ENCODE results near the gene TMEM108.

TMEM108 gene

GRCh38 chr3:133295199-133295901 is 257.2 kb downstream of the TMEM108 start:
- TF ChIP-seq CTCF (IDR thresholded peaks at IDR 0.05; ENCODE audit: borderline replicate concordance, extremely low read depth, low read length, poor library complexity, severe bottlenecking) (no peak), EZH2 (IDR thresholded peaks at IDR 0.05; ENCODE audit: borderline replicate concordance, low read depth, low read length, severe bottlenecking) (no peak)
- Histone ChIP-seq H4K20me1 (ENCODE audit: insufficient read depth, low read length) (no peaks in the 10 kb centered on the region), H2AFZ (ENCODE audit: low read depth, low read length) (no peak overlapping the region), H3K4me1 (ENCODE audit: insufficient read depth, low read length) (no peaks in the 10 kb centered on the region), H3K9me3 (ENCODE audit: insufficient read depth, low read length, severe bottlenecking) (no peaks in the 10 kb centered on the region), H3K27ac (ENCODE audit: low read length) (no peak overlapping the region), H3K36me3 (ENCODE audit: insufficient read depth, low read length) (no peaks in the 10 kb centered on the region), H3K9ac (ENCODE audit: low read depth, low read length) (no peak overlapping the region), H3K4me2 (ENCODE audit: insufficient read depth, low read length) (no peak overlapping the region), H3K79me2 (ENCODE audit: insufficient read depth, low read length) (no peaks in the 10 kb centered on the region), H3K27me3 (ENCODE audit: insufficient read depth, low read length, poor library complexity) (peaks cover 16% of the 10 kb centered on the region), H3K4me3 (ENCODE audit: low read depth in 1 of 2, low read length in 2 of 2) (no peak overlapping the region)
- no peak for ATAC-seq (ENCODE audit: insufficient read depth, low read depth)
- no peak for DNase-seq

GRCh38 chr3:133295944-133296917 is 258.0 kb downstream of the TMEM108 start:
- H3K4me3 ChIP-seq (ENCODE audit: low read depth in 1 of 2, low read length in 2 of 2): no peak overlapping the region
- ATAC-seq (ENCODE audit: insufficient read depth, low read depth) (no peak), DNase-seq (no peak)
- no peaks in the 10 kb centered on the region for H4K20me1 ChIP-seq (ENCODE audit: insufficient read depth, low read length)
- H3K79me2 ChIP-seq (ENCODE audit: insufficient read depth, low read length): no peaks in the 10 kb centered on the region
- no peaks in the 10 kb centered on the region for H3K9me3 ChIP-seq (ENCODE audit: insufficient read depth, low read length, severe bottlenecking)
- H3K27me3 ChIP-seq (ENCODE audit: insufficient read depth, low read length, poor library complexity): peaks cover 16% of the 10 kb centered on the region
- TF ChIP-seq EZH2 (IDR thresholded peaks at IDR 0.05; ENCODE audit: borderline replicate concordance, low read depth, low read length, severe bottlenecking) (no peak), CTCF (IDR thresholded peaks at IDR 0.05; ENCODE audit: borderline replicate concordance, extremely low read depth, low read length, poor library complexity, severe bottlenecking) (no peak)
- H3K4me1 ChIP-seq (ENCODE audit: insufficient read depth, low read length): no peaks in the 10 kb centered on the region
- H2AFZ ChIP-seq (ENCODE audit: low read depth, low read length): no peak overlapping the region
- H3K27ac ChIP-seq (ENCODE audit: low read length): no peak overlapping the region
- H3K36me3 ChIP-seq (ENCODE audit: insufficient read depth, low read length): no peaks in the 10 kb centered on the region
- H3K9ac ChIP-seq (ENCODE audit: low read depth, low read length): no peak overlapping the region
- no peak overlapping the region for H3K4me2 ChIP-seq (ENCODE audit: insufficient read depth, low read length)

GRCh38 chr3:133296981-133297380 is 258.8 kb downstream of the TMEM108 start:
- Histone ChIP-seq H3K4me1 (ENCODE audit: insufficient read depth, low read length) (no peaks in the 10 kb centered on the region), H3K4me2 (ENCODE audit: insufficient read depth, low read length) (no peak overlapping the region), H3K27me3 (ENCODE audit: insufficient read depth, low read length, poor library complexity) (peaks cover 16% of the 10 kb centered on the region), H3K4me3 (ENCODE audit: low read depth in 1 of 2, low read length in 2 of 2) (no peak overlapping the region), H3K9ac (ENCODE audit: low read depth, low read length) (no peak overlapping the region), H3K9me3 (ENCODE audit: insufficient read depth, low read length, severe bottlenecking) (no peaks in the 10 kb centered on the region), H3K36me3 (ENCODE audit: insufficient read depth, low read length) (no peaks in the 10 kb centered on the region), H4K20me1 (ENCODE audit: insufficient read depth, low read length) (no peaks in the 10 kb centered on the region), H3K27ac (ENCODE audit: low read length) (no peak overlapping the region), H2AFZ (ENCODE audit: low read depth, low read length) (no peak overlapping the region), H3K79me2 (ENCODE audit: insufficient read depth, low read length) (no peaks in the 10 kb centered on the region)
- TF ChIP-seq CTCF (IDR thresholded peaks at IDR 0.05; ENCODE audit: borderline replicate concordance, extremely low read depth, low read length, poor library complexity, severe bottlenecking) (no peak), EZH2 (IDR thresholded peaks at IDR 0.05; ENCODE audit: borderline replicate concordance, low read depth, low read length, severe bottlenecking) (no peak)
- ATAC-seq (ENCODE audit: insufficient read depth, low read depth) (no peak), DNase-seq (no peak)

All from DND-41 (cell line).